ENCODE data around the gene OR52E4. TPM values are rescaled to one million over a fixed set of nuclear protein-coding genes. Genes with fewer than 3 reads are reported as not detected.
A peak's percentile ranks its signal among the peaks of the same experiment; 100 is the strongest.

The OR52E4 gene
- total RNA-seq, 1 donor from 2014 or later, result not detected

DNA sequence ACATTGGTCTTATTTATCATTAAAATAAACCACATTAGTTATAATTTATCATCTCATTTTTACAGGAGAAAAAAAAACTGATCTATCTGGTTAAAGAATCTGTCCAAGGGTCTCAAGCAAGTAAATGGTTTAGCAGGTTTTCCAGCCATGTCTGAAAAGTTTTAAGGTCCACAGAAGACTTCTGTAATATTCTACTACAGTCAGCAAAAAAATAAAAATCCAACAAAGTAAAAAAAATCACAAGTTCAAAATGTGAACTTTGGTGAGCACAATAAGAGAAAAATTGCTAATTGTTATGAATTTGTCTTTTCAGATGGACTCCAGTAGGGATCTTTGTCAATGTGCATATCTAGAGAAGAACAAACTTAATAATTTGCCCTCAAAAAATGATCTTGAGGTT, 1.3 kb downstream of the OR52E4 start:
- no peak for ATAC-seq

GRCh38 chr11:5887172-5887571, 6.7 kb downstream of the OR52E4 start:
- no peak overlapping the region for H3K27ac ChIP-seq
- no peaks in the 10 kb centered on the region for H3K36me3 ChIP-seq
- no peaks in the 10 kb centered on the region for H3K27me3 ChIP-seq (ENCODE audit: low read depth)
- ATAC-seq, result no peak
- TF ChIP-seq, protein P1, sequence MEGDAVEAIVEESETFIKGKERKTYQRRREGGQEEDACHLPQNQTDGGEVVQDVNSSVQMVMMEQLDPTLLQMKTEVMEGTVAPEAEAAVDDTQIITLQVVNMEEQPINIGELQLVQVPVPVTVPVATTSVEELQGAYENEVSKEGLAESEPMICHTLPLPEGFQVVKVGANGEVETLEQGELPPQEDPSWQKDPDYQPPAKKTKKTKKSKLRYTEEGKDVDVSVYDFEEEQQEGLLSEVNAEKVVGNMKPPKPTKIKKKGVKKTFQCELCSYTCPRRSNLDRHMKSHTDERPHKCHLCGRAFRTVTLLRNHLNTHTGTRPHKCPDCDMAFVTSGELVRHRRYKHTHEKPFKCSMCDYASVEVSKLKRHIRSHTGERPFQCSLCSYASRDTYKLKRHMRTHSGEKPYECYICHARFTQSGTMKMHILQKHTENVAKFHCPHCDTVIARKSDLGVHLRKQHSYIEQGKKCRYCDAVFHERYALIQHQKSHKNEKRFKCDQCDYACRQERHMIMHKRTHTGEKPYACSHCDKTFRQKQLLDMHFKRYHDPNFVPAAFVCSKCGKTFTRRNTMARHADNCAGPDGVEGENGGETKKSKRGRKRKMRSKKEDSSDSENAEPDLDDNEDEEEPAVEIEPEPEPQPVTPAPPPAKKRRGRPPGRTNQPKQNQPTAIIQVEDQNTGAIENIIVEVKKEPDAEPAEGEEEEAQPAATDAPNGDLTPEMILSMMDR (IDR thresholded peaks at IDR 0.05), result no peak
- intact Hi-C loops (cut with DNase I), result no loop called here
- no peaks in the 10 kb centered on the region for H3K9me3 ChIP-seq
- H3K4me1 ChIP-seq, result no peaks in the 10 kb centered on the region
- H3K4me3 ChIP-seq, result no peak overlapping the region
- DNase-seq, result no peak

More for the DNA sequence above, 1.3 kb downstream of the OR52E4 start:
- Histone ChIP-seq H3K4me1 (no peaks in the 10 kb centered on the region), H3K4me3 (no peak overlapping the region), H3K9me3 (no peaks in the 10 kb centered on the region), H3K27ac (no peak overlapping the region), H3K36me3 (no peaks in the 10 kb centered on the region), H3K27me3 (ENCODE audit: low read depth) (no peaks in the 10 kb centered on the region)
- TF ChIP-seq, protein P1 (IDR thresholded peaks at IDR 0.05), result no peak
- intact Hi-C loops (cut with DNase I), result no loop called here
- DNase-seq, result no peak

GRCh38 chr11:5887661-5888060, 7.2 kb downstream of the OR52E4 start:
- no peak overlapping the region for H3K4me3 ChIP-seq
- H3K27ac ChIP-seq, result no peak overlapping the region
- no peaks in the 10 kb centered on the region for H3K27me3 ChIP-seq (ENCODE audit: low read depth)
- H3K36me3 ChIP-seq, result no peaks in the 10 kb centered on the region
- ATAC-seq (no peak), DNase-seq (no peak)
- H3K4me1 ChIP-seq, result no peaks in the 10 kb centered on the region
- intact Hi-C loops (cut with DNase I), result no loop called here
- H3K9me3 ChIP-seq, result no peaks in the 10 kb centered on the region
- TF ChIP-seq, protein P1 (IDR thresholded peaks at IDR 0.05), result no peak

DNA sequence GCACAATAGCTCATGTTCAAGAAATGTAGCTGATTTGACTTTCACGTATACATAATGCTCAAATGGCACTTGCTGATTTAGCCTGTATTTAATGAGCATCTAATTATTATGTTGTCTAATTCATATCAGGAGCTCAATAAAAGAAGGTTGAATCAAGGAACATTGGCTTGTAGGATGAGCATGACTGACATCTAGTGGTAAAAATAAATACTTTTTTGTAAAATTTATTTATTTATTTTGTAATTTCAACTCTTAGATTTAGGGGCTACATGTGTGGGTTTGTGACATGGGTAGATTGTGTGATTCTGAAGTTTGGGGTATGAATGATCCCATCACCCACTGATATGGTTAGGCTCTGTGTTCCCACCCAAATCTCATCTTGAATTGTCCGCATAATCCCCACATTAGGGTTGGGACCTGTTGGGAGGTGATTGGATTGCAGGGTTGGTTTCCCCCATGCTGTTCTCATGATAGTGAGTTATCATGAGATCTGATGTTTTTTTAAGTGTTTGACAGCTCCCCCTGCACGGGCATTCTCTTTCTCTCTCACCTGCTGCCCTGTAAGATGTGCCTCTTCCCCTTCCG, 10.9 kb downstream of the OR52E4 start:
- H3K36me3 ChIP-seq, result no peaks in the 10 kb centered on the region
- no peak for DNase-seq
- no peaks in the 10 kb centered on the region for H3K9me3 ChIP-seq
- TF ChIP-seq, protein P1 (IDR thresholded peaks at IDR 0.05), result peak; percentile 27
- H3K27me3 ChIP-seq (ENCODE audit: low read depth), result no peaks in the 10 kb centered on the region
- no peak overlapping the region for H3K4me3 ChIP-seq
- H3K4me1 ChIP-seq, result no peaks in the 10 kb centered on the region
- ATAC-seq, result no peak
- H3K27ac ChIP-seq, result no peak overlapping the region
- intact Hi-C loops (cut with DNase I), result no loop called here

- intact Hi-C loops (cut with DNase I), result no loop called here
- Histone ChIP-seq H3K4me3 (no peak within 1 kb of the TSS), H3K36me3 (no peaks in the 10 kb centered on the region), H3K27me3 (ENCODE audit: low read depth) (no peaks in the 10 kb centered on the region), H3K9me3 (no peaks in the 10 kb centered on the region), H3K4me1 (no peaks in the 10 kb centered on the region), H3K27ac (no peak within 1 kb of the TSS)
- ATAC-seq (no peak), DNase-seq (no peak)
- TF ChIP-seq, protein P1 (IDR thresholded peaks at IDR 0.05), result no peak
These were observed 12.5 kb downstream of the OR52E4 start, which contains the start of gene OR52E5 for GRCh38 chr11:5892908-5893307. Gene OR52E5 (plus strand): TSS chr11:5893208. CDS start chr11:5900777, 7,569 bp downstream.
